Endothelial cell of umbilical vein (primary cell): ENCODE results near the gene CHMP5.

ENCODE experiments used
- EZH2 ChIP-seq: IDR thresholded peaks from 2 replicates; pipeline ENCODE4 v1.6.1; 2012; ENCODE audit warnings: borderline replicate concordance, low read depth, mild to moderate bottlenecking, moderate library complexity, low read length, inconsistent platforms; ENCODE audit not compliant: severe bottlenecking
- MYC ChIP-seq: IDR thresholded peaks from one replicate; pipeline ENCODE4 v1.6.1; 2011; ENCODE audit warnings: mild to moderate bottlenecking, low read depth, low read length
- POLR2A ChIP-seq: IDR thresholded peaks from 2 replicates; pipeline ENCODE4 v1.6.1; 2012; ENCODE audit warnings: low read depth, mild to moderate bottlenecking, control low read depth, low read length
- POLR2AphosphoS5 ChIP-seq: IDR thresholded peaks from 2 replicates; pipeline ENCODE4 v1.6.1; 2012; ENCODE audit warnings: low read depth, mild to moderate bottlenecking, control low read depth, low read length, moderate library complexity; ENCODE audit not compliant: insufficient read depth
- TF ChIP-seq, protein P1 (sequence below), 2 donors: IDR thresholded peaks; 1 replicate in 1 of 2; 2 replicates in 1 of 2; pipeline ENCODE4 v1.5.1; 2011; ENCODE audit warnings: low read length in 2 of 2, mild to moderate bottlenecking in 2 of 2, moderate library complexity in 2 of 2, control low read depth in 1 of 2, inconsistent platforms in 1 of 2, low read depth in 1 of 2; ENCODE audit not compliant: insufficient read depth in 1 of 2; ENCODE audit errors: extremely low read depth in 1 of 2

GRCh38 chr9:33231623-33231942 lies 33.3 kb upstream of the CHMP5 start:
- TF ChIP-seq POLR2AphosphoS5 (no peak), POLR2A (no peak), MYC (no peak), EZH2 (no peak)
- TF ChIP-seq, protein P1, sequence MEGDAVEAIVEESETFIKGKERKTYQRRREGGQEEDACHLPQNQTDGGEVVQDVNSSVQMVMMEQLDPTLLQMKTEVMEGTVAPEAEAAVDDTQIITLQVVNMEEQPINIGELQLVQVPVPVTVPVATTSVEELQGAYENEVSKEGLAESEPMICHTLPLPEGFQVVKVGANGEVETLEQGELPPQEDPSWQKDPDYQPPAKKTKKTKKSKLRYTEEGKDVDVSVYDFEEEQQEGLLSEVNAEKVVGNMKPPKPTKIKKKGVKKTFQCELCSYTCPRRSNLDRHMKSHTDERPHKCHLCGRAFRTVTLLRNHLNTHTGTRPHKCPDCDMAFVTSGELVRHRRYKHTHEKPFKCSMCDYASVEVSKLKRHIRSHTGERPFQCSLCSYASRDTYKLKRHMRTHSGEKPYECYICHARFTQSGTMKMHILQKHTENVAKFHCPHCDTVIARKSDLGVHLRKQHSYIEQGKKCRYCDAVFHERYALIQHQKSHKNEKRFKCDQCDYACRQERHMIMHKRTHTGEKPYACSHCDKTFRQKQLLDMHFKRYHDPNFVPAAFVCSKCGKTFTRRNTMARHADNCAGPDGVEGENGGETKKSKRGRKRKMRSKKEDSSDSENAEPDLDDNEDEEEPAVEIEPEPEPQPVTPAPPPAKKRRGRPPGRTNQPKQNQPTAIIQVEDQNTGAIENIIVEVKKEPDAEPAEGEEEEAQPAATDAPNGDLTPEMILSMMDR (IDR thresholded peaks at IDR 0.05; ENCODE audit: extremely low read depth in 1 of 2, insufficient read depth in 1 of 2, low read depth in 1 of 2, low read length in 2 of 2): no peak
